Adrenal gland (tissue), 12 donors: ENCODE measurements around the gene NADSYN1. TPM values are rescaled to one million over a fixed set of nuclear protein-coding genes. Genes with fewer than 3 reads are reported as not detected.

Experiments
- DNase-seq, 7 donors: peaks; one replicate each; pipeline ENCODE4 v3.0.0-alpha.2; 2019 to 2020
- H3K27ac ChIP-seq, 5 donors: fragments of 200-600 bp; sonication (generic) in 4 of 5; 1 replicate in 3 of 5; 2 replicates in 2 of 5; pipeline versions ENCODE4 v1.5.1 to v1.8.0; 2016 to 2020; ENCODE audit warnings: mild to moderate bottlenecking in 1 of 5
- H3K27me3 ChIP-seq: fragments of 200-600 bp; 2 replicates; pipeline ENCODE4 v1.8.0; 2021
- H3K36me3 ChIP-seq, 2 donors: fragments of 200-600 bp; replicated peaks in 1 of 2; 1 replicate in 1 of 2; 2 replicates in 1 of 2; pipeline versions ENCODE4 v1.5.1 to v1.8.0; 2018 to 2022
- H3K4me1 ChIP-seq, 2 donors: fragments of 200-600 bp; replicated peaks in 1 of 2; 1 replicate in 1 of 2; 2 replicates in 1 of 2; pipeline versions ENCODE4 v1.5.1 to v1.8.0; 2018 to 2021
- H3K4me3 ChIP-seq, 4 donors: fragments of 200-600 bp; sonication (generic) in 3 of 4; one replicate each; pipeline ENCODE4 v1.5.1; 2016 to 2018
- H3K9me3 ChIP-seq, 3 donors: fragments of 200-600 bp; sonication (generic) in 1 of 3; replicated peaks in 1 of 3; 1 replicate in 2 of 3; 2 replicates in 1 of 3; pipeline versions ENCODE4 v1.5.1 to v1.8.0; 2016 to 2021
- POLR2A ChIP-seq, 2 donors: fragments of 450-650 bp; IDR thresholded peaks; one replicate each; pipeline ENCODE4 v1.6.1; 2017; ENCODE audit warnings: antibody characterized with exemption in 2 of 2, mild to moderate bottlenecking in 2 of 2, moderate library complexity in 1 of 2
- WGBS, 4 donors: extraction: QIAGEN DNeasy Blood & Tissue Kit in 2 of 4; methylation state at CpG; one replicate each; pipeline versions ENCODE4 v1.1.5 to v1.1.7; 2013 to 2017; 5-methylcytosine and 5-hydroxymethylcytosine counted together
- intact Hi-C, 2 donors: fragments of 100-400 bp; cut with DNase I; formaldehyde crosslinking; loops; one replicate each; pipeline versions ENCODE4 v1.14.1 to v1.15.0; 2022 to 2023
- microRNA-seq, 3 donors: library from miRNA; unstranded; fragments of <30 nt; microRNA quantifications; one replicate each; pipeline ENCODE4, GENCODE V29; 2017 to 2020
- polyA plus RNA-seq, 3 donors: library from polyadenylated mRNA; stranded (reverse); fragments of 200-250 nt in 2 of 3; fragments of 350-450 nt in 1 of 3; fragmentation: Illumina TruSeq in 1 of 3; extraction: RNeasy Lipid Tissue Mini Kit (QIAGEN cat#74804) in 1 of 3; gene quantifications; one replicate each; pipeline ENCODE4 v1.2.3, GENCODE V29; 2013 to 2014
- small RNA-seq, 2 donors: library from RNA; depleted of rRNA; stranded (forward); fragments of <200 nt; gene quantifications; one replicate each; pipeline ENCODE3, GENCODE V24; 2016
- total RNA-seq, 9 donors: library from RNA; depleted of rRNA in 4 of 9; stranded (reverse); fragments of >200 nt in 4 of 9; fragments of 120-200 nt in 1 of 9; fragmentation: NEBNext Ultra II Directional in 1 of 9; extraction: Animal tissue kit (Norgen Biotek cat#: 25700) in 1 of 9; gene quantifications; one replicate each; pipeline versions ENCODE4 v1.1.0 to v1.2.4, GENCODE V29; 2013 to 2023
- TF ChIP-seq, protein P1 (sequence below), 6 experiments: fragments of 450-650 bp in 4 of 6; fragments of 200-600 bp in 2 of 6; sonication (generic) in 1 of 6; IDR thresholded peaks; 1 replicate in 5 of 6; 2 replicates in 1 of 6; pipeline versions ENCODE4 v1.5.1 to v1.8.0; 2016 to 2021; ENCODE audit warnings: antibody characterized with exemption in 6 of 6, mild to moderate bottlenecking in 2 of 6, moderate library complexity in 1 of 6
- donor health status: healthy with polysubstance abuse.
- donor health status: Bipolar disorder and iron deficiency.
- donor health status: DM: yes; HTN: yes; CAD: no.
- donor health status: DM: no; HTN: no; CAD: no.
- donor health status: DM: no; HTN: no; CAD: no.
- donor health status: DM: yes; HTN: yes; CAD: no.

NADSYN1 gene
- total and polyA plus RNA-seq, 12 donors, result 37.1 to 128 (median 58.5) TPM

DNA sequence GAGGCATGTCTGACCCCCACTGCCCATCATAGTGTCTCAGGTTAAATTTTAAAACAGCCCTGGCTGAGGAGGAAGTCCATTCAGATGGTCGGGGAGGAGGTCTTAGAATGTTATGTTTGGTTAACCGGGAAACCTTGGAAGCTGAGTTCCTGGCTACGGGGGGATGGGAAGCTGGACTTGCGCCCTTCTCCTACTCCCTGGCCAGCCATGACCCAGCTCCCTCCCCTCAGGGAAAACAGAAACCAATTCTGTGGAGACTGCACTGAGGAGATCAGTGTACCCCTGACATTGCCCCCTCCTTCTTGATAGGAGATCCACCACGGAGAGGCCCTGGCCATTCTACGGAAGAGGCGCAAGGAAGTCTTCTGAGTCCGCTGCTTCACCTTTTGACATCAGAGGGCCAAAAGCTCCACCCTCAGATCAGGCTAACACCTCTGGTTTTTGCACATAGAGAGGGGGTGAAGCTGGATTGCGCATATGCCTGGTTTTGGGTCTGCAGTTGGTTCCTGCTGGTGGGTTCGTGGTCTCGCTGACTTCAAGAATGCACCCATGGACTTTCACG is 92.5 kb downstream of the NADSYN1 start:
- no peak overlapping the region for H3K27ac ChIP-seq
- no peaks in the 10 kb centered on the region for H3K9me3 ChIP-seq
- H3K4me3 ChIP-seq, result no peak overlapping the region
- H3K4me1 ChIP-seq, result no peaks in the 10 kb centered on the region
- TF ChIP-seq, protein P1, sequence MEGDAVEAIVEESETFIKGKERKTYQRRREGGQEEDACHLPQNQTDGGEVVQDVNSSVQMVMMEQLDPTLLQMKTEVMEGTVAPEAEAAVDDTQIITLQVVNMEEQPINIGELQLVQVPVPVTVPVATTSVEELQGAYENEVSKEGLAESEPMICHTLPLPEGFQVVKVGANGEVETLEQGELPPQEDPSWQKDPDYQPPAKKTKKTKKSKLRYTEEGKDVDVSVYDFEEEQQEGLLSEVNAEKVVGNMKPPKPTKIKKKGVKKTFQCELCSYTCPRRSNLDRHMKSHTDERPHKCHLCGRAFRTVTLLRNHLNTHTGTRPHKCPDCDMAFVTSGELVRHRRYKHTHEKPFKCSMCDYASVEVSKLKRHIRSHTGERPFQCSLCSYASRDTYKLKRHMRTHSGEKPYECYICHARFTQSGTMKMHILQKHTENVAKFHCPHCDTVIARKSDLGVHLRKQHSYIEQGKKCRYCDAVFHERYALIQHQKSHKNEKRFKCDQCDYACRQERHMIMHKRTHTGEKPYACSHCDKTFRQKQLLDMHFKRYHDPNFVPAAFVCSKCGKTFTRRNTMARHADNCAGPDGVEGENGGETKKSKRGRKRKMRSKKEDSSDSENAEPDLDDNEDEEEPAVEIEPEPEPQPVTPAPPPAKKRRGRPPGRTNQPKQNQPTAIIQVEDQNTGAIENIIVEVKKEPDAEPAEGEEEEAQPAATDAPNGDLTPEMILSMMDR (IDR thresholded peaks at IDR 0.05), result no peak
- no peak for TF ChIP-seq POLR2A (IDR thresholded peaks at IDR 0.05)
- intact Hi-C loops, result no loop called here
- DNase-seq, result no peak
- no peaks in the 10 kb centered on the region for H3K27me3 ChIP-seq
- H3K36me3 ChIP-seq, result no peaks in the 10 kb centered on the region
- 88 to 96% (median 89%) methylated on average over 7 to 12 of the region's 12 CpGs for WGBS, 4 donors

DNA sequence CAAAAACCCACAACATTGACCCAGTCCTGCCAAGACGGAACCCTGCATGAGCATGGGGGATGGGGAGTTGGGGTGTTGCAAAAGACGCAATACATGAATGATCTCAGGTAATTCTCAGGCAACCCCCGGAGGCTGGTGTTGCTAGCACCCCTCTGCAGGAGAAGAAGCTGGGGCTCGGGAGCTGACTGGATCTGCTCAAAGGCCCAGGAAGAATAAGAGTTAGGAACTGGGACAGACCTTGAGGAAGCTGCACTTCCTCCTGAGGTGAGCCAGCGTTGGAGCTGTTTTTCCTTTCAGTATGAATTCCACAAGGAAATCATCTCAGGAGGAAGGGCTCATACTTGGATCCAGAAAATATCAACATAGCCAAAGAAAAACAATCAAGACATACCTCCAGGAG is 95.1 kb downstream of the NADSYN1 start, which contains the start of gene KRTAP5-9:
TSS of gene KRTAP5-9 (plus strand) at position 301 of the 400 bp plus-strand sequence. CDS start 238 bp downstream, outside the sequence.
- Histone ChIP-seq H3K4me1 (no peaks in the 10 kb centered on the region), H3K9me3 (no peaks in the 10 kb centered on the region), H3K36me3 (no peaks in the 10 kb centered on the region), H3K4me3 (no peak within 1 kb of the TSS), H3K27me3 (no peaks in the 10 kb centered on the region), H3K27ac (no peak within 1 kb of the TSS)
- WGBS, 4 donors, result 66 to 81% (median 71%) methylated on average over 5 of the region's 5 CpGs
- TF ChIP-seq, protein P1 (IDR thresholded peaks at IDR 0.05), result no peak
- no peak for TF ChIP-seq POLR2A (IDR thresholded peaks at IDR 0.05)
- intact Hi-C loops, result no loop called here
- DNase-seq, result no peak

DNA sequence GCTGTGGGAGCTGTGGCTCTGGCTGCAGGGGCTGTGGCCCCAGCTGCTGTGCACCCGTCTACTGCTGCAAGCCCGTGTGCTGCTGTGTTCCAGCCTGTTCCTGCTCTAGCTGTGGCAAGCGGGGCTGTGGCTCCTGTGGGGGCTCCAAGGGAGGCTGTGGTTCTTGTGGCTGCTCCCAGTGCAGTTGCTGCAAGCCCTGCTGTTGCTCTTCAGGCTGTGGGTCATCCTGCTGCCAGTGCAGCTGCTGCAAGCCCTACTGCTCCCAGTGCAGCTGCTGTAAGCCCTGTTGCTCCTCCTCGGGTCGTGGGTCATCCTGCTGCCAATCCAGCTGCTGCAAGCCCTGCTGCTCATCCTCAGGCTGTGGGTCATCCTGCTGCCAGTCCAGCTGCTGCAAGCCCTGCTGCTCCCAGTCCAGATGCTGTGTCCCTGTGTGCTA is 95.7 kb downstream of the NADSYN1 start:
- no peak for TF ChIP-seq POLR2A (IDR thresholded peaks at IDR 0.05)
- TF ChIP-seq, protein P1 (IDR thresholded peaks at IDR 0.05), result no peak
- no peak for DNase-seq
- Histone ChIP-seq H3K36me3 (no peaks in the 10 kb centered on the region), H3K9me3 (no peaks in the 10 kb centered on the region), H3K27me3 (no peaks in the 10 kb centered on the region), H3K27ac (no peak overlapping the region), H3K4me1 (no peaks in the 10 kb centered on the region), H3K4me3 (no peak overlapping the region)
- WGBS, 4 donors, result 40 to 54% (median 47%) methylated on average over 1 to 5 of the region's 5 CpGs
- intact Hi-C loops, result no loop called here

Small RNAs within 50 kb of the gene (microRNA-seq; reads per million reads assigned to microRNA genes)
- 0 to 0.45 (median 0.28) reads per million in 3 donors for gene MIR6754

Small RNAs within 50 kb of the gene (small RNA-seq; reads per million reads assigned to genes)
- gene MIR6754, result 0 reads per million in 2 donors

Other genes with a start within 250 kb of the NADSYN1 start
- 1 to 10 TPM in 8 of 9 donors, under 1 TPM in 1; 0.95 to 6.4 (median 3.4) TPM for gene SHANK2, start 200.6 kb upstream of the NADSYN1 start, total RNA-seq
- gene SHANK2, start 200.6 kb upstream of the NADSYN1 start, polyA plus RNA-seq, result 1 to 10 TPM in 2 of 3 donors, under 1 TPM in 1; 0.77 to 2.0 (median 1.6) TPM
- gene DHCR7, start 4.8 kb upstream of the NADSYN1 start, total RNA-seq, result 100 to 1,000 TPM in 4 of 9 donors, 10 to 100 TPM in 5; 53.1 to 904 (median 94.2) TPM
- 100 to 1,000 TPM in 1 of 3 donors, 10 to 100 TPM in 2; 31.8 to 690 (median 56.3) TPM for gene DHCR7, start 4.8 kb upstream of the NADSYN1 start, polyA plus RNA-seq
- under 1 TPM in 1 of 9 donors, not detected in 8; 0.28 TPM for gene KRTAP5-7, start 74.1 kb downstream of the NADSYN1 start, total RNA-seq
- under 1 TPM in 1 of 3 donors, not detected in 2; 0.07 TPM for gene KRTAP5-7, start 74.1 kb downstream of the NADSYN1 start, polyA plus RNA-seq
- under 1 TPM in 1 of 9 donors, not detected in 8; 0.28 TPM for gene KRTAP5-8, start 84.8 kb downstream of the NADSYN1 start, total RNA-seq
- gene KRTAP5-8, start 84.8 kb downstream of the NADSYN1 start, polyA plus RNA-seq, result not detected
- under 1 TPM in 1 of 9 donors, not detected in 8; 0.18 TPM for gene KRTAP5-9, start 95.2 kb downstream of the NADSYN1 start, total RNA-seq
- 1 to 10 TPM in 1 of 3 donors, under 1 TPM in 2; 0.18 to 1.6 (median 0.71) TPM for gene KRTAP5-9, start 95.2 kb downstream of the NADSYN1 start, polyA plus RNA-seq
- gene KRTAP5-10, start 112.4 kb downstream of the NADSYN1 start, total RNA-seq, result under 1 TPM in 1 of 9 donors, not detected in 8; 0.06 TPM
- gene KRTAP5-10, start 112.4 kb downstream of the NADSYN1 start, polyA plus RNA-seq, result under 1 TPM in 2 of 3 donors, not detected in 1; 0.27 to 0.48 TPM
- not detected for gene KRTAP5-11, start 129.7 kb downstream of the NADSYN1 start, total RNA-seq
- not detected for gene KRTAP5-11, start 129.7 kb downstream of the NADSYN1 start, polyA plus RNA-seq